Neuronal stem cell (in vitro differentiated cells): Measurements from ENCODE around the gene CD84.

Source experiments
- DNase-seq: peaks from one replicate; pipeline ENCODE4 v3.0.0-alpha.2; 2013; ENCODE audit warnings: low spot score
- H2AFZ ChIP-seq: one replicate; pipeline ENCODE4 v1.6.1; 2013; ENCODE audit warnings: mild to moderate bottlenecking, low read length, inconsistent platforms
- H2AK5ac ChIP-seq: 2 replicates; pipeline ENCODE4 v1.6.1; 2013; ENCODE audit warnings: low read depth, mild to moderate bottlenecking, inconsistent platforms, low read length, moderate library complexity, mixed read lengths
- H2BK120ac ChIP-seq: 2 replicates; pipeline ENCODE4 v1.6.1; 2013; ENCODE audit warnings: low read depth, mild to moderate bottlenecking, inconsistent platforms, low read length, moderate library complexity, mixed read lengths
- H2BK12ac ChIP-seq: one replicate; pipeline ENCODE4 v1.6.1; 2013; ENCODE audit warnings: low read length, inconsistent platforms
- H2BK15ac ChIP-seq: 2 replicates; pipeline ENCODE4 v1.6.1; 2013; ENCODE audit warnings: mild to moderate bottlenecking, low read length, inconsistent platforms, mixed read lengths
- H2BK5ac ChIP-seq: one replicate; pipeline ENCODE4 v1.6.1; 2013; ENCODE audit warnings: inconsistent platforms, mild to moderate bottlenecking, low read length, moderate library complexity
- H3K14ac ChIP-seq: one replicate; pipeline ENCODE4 v1.6.1; 2013; ENCODE audit warnings: low read length, inconsistent platforms
- H3K18ac ChIP-seq: 2 replicates; pipeline ENCODE4 v1.6.1; 2013; ENCODE audit warnings: low read length, inconsistent platforms
- H3K23ac ChIP-seq: 2 replicates; pipeline ENCODE4 v1.6.1; 2013; ENCODE audit warnings: low read depth, mild to moderate bottlenecking, mixed read lengths, low read length, inconsistent platforms; ENCODE audit not compliant: poor library complexity
- H3K27ac ChIP-seq: replicated peaks from 3 replicates; pipeline ENCODE4 v1.5.1; 2013; ENCODE audit warnings: low read length, inconsistent platforms
- H3K27me3 ChIP-seq, 3 experiments: 2 replicates each; pipeline ENCODE4 v1.6.1; 2013; ENCODE audit warnings: low read length in 3 of 3, mild to moderate bottlenecking in 2 of 3, inconsistent platforms in 1 of 3, low read depth in 1 of 3, mixed read lengths in 1 of 3, moderate library complexity in 1 of 3; ENCODE audit not compliant: control insufficient read depth in 3 of 3, insufficient read depth in 3 of 3
- H3K36me3 ChIP-seq, 2 donors: replicated peaks in 1 of 2; 2 replicates each; pipeline ENCODE4 v1.6.1; 2013; ENCODE audit warnings: low read length in 2 of 2; ENCODE audit not compliant: control insufficient read depth in 2 of 2, insufficient read depth in 2 of 2
- H3K4ac ChIP-seq: 2 replicates; pipeline ENCODE4 v1.6.1; 2013; ENCODE audit warnings: inconsistent platforms, mild to moderate bottlenecking, low read length, moderate library complexity
- H3K4me1 ChIP-seq, 2 donors: 1 replicate in 1 of 2; 2 replicates in 1 of 2; pipeline ENCODE4 v1.6.1; 2013; ENCODE audit warnings: low read length in 2 of 2, low read depth in 1 of 2; ENCODE audit not compliant: control insufficient read depth in 2 of 2, insufficient read depth in 1 of 2
- H3K4me2 ChIP-seq: one replicate; pipeline ENCODE4 v1.6.1; 2013; ENCODE audit warnings: mild to moderate bottlenecking, low read length, inconsistent platforms; ENCODE audit not compliant: insufficient read depth, poor library complexity, severe bottlenecking
- H3K4me3 ChIP-seq, 2 donors: 2 replicates each; pipeline ENCODE4 v1.5.1; 2013; ENCODE audit warnings: low read length in 2 of 2, mild to moderate bottlenecking in 2 of 2, inconsistent platforms in 1 of 2, moderate library complexity in 1 of 2
- H3K79me1 ChIP-seq: one replicate; pipeline ENCODE4 v1.6.1; 2013; ENCODE audit warnings: low read depth, mild to moderate bottlenecking, inconsistent platforms, low read length, moderate library complexity
- H3K9ac ChIP-seq: one replicate; pipeline ENCODE4 v1.6.1; 2013; ENCODE audit warnings: mild to moderate bottlenecking, low read depth, low read length, inconsistent platforms; ENCODE audit not compliant: poor library complexity
- H3K9me3 ChIP-seq, 2 donors: replicated peaks in 1 of 2; 2 replicates each; pipeline versions ENCODE3 to v1.6.1; 2013; ENCODE audit warnings: low read length in 2 of 2, mild to moderate bottlenecking in 2 of 2, inconsistent platforms in 1 of 2, low read depth in 1 of 2, mixed read lengths in 1 of 2, moderate library complexity in 1 of 2; ENCODE audit not compliant: control insufficient read depth in 2 of 2, insufficient read depth in 1 of 2
- H4K8ac ChIP-seq: one replicate; pipeline ENCODE4 v1.6.1; 2013; ENCODE audit warnings: low read depth, mild to moderate bottlenecking, inconsistent platforms, low read length, moderate library complexity
- H4K91ac ChIP-seq: one replicate; pipeline ENCODE4 v1.6.1; 2013; ENCODE audit warnings: low read length, low read depth, mild to moderate bottlenecking, inconsistent platforms; ENCODE audit not compliant: poor library complexity
- WGBS, 2 donors: extraction: QIAGEN DNeasy Blood & Tissue Kit; methylation state at CpG; one replicate each; pipeline ENCODE4 v1.1.7; 2013; ENCODE audit warnings: missing lambda C conversion rate in 2 of 2, mixed read lengths in 1 of 2; ENCODE audit not compliant: insufficient read length in 2 of 2, insufficient replicate concordance in 1 of 2; ENCODE audit errors: extremely low coverage in 2 of 2; 5-methylcytosine and 5-hydroxymethylcytosine counted together

Gene CD84

DNA sequence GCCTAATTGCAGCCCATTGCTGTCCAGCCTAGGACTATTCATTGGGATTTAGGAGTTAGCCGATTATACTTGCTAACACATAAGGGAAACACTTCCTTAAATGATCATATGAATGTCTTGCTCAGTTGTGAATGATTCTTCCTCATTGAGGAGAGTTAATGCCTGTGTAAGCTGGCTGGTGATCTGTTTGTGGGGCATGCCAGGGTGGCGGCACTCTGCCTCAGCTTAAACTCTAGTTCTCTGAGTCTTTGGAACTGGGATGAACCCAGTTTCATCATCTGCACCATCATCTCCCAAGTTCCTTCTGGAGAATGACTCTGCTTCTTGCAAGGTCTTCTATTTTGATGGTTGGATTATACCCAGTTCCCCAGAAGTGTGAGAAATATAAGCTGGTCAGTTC lies 32.4 kb downstream of the CD84 start:
- WGBS, 2 donors = no CpG with 5 or more reads among the region's 2 CpGs
- no peak overlapping the region for H3K9ac ChIP-seq
- no peak overlapping the region for H3K18ac ChIP-seq
- H3K27ac ChIP-seq = no peak overlapping the region
- no peak overlapping the region for H2AK5ac ChIP-seq
- no peaks in the 10 kb centered on the region for H3K9me3 ChIP-seq
- H2BK120ac ChIP-seq = no peak overlapping the region
- no peak overlapping the region for H3K4ac ChIP-seq
- no peak overlapping the region for H2AFZ ChIP-seq
- H2BK5ac ChIP-seq = no peak overlapping the region
- H3K4me3 ChIP-seq = no peak overlapping the region
- no peak overlapping the region for H3K4me2 ChIP-seq
- H3K14ac ChIP-seq = no peak overlapping the region
- H3K4me1 ChIP-seq = no peaks in the 10 kb centered on the region
- no peak overlapping the region for H4K91ac ChIP-seq
- no peak overlapping the region for H4K8ac ChIP-seq
- no peak overlapping the region for H2BK12ac ChIP-seq
- H3K79me1 ChIP-seq = no peaks in the 10 kb centered on the region
- H3K23ac ChIP-seq = no peak overlapping the region
- no peak overlapping the region for H2BK15ac ChIP-seq
- H3K27me3 ChIP-seq = no peaks in the 10 kb centered on the region
- no peak for DNase-seq
- no peaks in the 10 kb centered on the region for H3K36me3 ChIP-seq

DNA sequence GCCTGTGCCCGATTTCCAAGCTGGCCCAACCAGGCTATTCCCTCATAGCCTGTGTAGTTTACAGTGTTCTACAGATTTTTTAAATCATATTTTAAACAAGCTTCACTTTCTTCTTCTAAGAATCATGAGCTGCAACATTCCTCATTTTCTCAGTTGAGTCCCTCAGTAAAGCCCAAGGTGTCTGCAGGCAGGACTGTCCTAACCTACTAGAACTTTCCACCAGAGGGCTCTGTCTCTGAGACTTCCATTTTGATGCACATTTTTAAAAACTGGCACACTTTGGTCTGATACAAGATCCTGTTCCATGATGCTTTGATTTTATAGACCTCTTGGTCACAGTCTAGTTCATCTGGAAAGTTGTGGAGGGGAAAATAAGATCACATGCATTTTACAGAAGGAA lies 34.6 kb downstream of the CD84 start:
- H2BK12ac ChIP-seq = no peak overlapping the region
- H3K18ac ChIP-seq = no peak overlapping the region
- no peak overlapping the region for H3K9ac ChIP-seq
- DNase-seq = no peak
- no CpG with 5 or more reads among the region's 1 CpG for WGBS, 2 donors
- H3K4me3 ChIP-seq = no peak overlapping the region
- no peaks in the 10 kb centered on the region for H3K36me3 ChIP-seq
- H3K79me1 ChIP-seq = no peaks in the 10 kb centered on the region
- H3K9me3 ChIP-seq = no peaks in the 10 kb centered on the region
- H2AFZ ChIP-seq = no peak overlapping the region
- H4K8ac ChIP-seq = no peak overlapping the region
- H4K91ac ChIP-seq = no peak overlapping the region
- H2BK5ac ChIP-seq = no peak overlapping the region
- no peak overlapping the region for H3K23ac ChIP-seq
- no peaks in the 10 kb centered on the region for H3K4me1 ChIP-seq
- no peaks in the 10 kb centered on the region for H3K27me3 ChIP-seq
- H3K27ac ChIP-seq = no peak overlapping the region
- no peak overlapping the region for H2AK5ac ChIP-seq
- H3K4me2 ChIP-seq = no peak overlapping the region
- H2BK15ac ChIP-seq = no peak overlapping the region
- H3K4ac ChIP-seq = no peak overlapping the region
- no peak overlapping the region for H2BK120ac ChIP-seq
- H3K14ac ChIP-seq = no peak overlapping the region

DNA sequence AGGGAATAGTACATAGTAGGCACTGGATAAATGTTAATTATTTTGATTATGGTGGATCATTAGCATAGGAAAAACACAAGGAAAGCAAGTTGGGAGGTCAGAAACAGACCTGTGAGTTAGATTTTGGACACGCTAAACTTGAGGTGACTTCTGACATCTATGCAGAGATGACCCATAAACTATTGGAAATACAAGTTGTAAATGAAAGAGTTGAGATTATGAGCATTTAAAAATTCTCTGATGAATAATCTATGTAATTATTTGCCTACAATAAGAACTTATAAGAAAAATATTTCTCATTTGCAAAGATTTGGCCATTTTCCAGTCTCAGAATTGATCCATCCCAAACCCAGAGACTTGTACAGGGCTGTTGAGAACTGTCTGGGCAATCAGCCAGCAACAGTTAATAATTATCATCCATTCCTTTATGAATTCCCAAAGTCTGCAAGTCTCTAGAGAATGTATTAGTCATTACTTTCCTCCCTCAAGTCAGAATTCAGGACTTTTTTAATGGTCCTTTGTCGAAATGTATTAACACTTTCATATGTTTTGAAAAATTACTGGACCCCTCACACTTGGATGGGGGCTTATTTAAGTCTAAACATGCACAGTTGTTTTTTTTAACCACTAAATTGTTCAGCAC lies 36.9 kb downstream of the CD84 start:
- Histone ChIP-seq H2BK5ac (no peak overlapping the region), H3K14ac (no peak overlapping the region), H2BK12ac (no peak overlapping the region), H2AFZ (no peak overlapping the region), H3K23ac (no peak overlapping the region), H3K4me3 (no peak overlapping the region), H3K9me3 (no peaks in the 10 kb centered on the region), H3K18ac (no peak overlapping the region), H2BK15ac (no peak overlapping the region), H4K8ac (no peak overlapping the region), H3K79me1 (no peaks in the 10 kb centered on the region), H3K4me1 (no peaks in the 10 kb centered on the region), H3K4ac (no peak overlapping the region), H3K27ac (no peak overlapping the region), H2BK120ac (no peak overlapping the region), H3K36me3 (no peaks in the 10 kb centered on the region), H3K4me2 (no peak overlapping the region), H3K9ac (no peak overlapping the region), H4K91ac (no peak overlapping the region), H3K27me3 (no peaks in the 10 kb centered on the region), H2AK5ac (no peak overlapping the region)
- WGBS, 2 donors = no CpG with 5 or more reads among the region's 2 CpGs
- DNase-seq = no peak

DNA sequence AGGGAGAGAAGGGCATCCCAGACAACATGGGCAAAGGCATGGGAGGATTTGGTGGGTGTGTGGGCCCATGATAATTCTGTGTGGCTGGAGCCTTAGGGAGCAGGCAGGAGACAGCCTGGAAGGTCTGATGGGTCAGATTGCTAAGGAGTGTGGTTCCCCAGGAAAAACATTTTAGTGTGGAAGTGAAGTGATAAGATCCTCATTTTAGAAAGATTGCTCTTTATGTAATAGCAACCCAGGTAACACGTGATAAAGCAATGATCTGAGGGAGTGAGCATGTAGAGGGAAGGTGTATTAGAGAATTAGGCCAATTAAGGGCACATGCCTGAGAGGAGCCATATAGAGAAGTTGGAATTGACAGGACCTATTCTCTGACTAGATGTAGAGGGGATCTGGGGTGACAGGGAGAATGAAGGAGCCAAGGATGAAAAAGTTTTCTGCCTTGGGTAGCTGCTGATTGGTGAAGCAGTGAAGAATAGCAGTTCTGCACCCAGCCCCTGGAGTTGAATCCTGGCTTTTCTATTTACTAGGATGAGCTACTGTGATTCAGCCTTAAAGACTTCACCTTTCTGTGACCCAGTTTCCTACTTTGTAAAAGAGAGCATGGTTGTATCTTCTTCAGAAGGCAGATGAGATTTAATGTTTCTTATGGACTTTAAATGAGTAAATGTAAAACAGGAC lies 37.5 kb downstream of the CD84 start:
- H3K4ac ChIP-seq = no peak overlapping the region
- H2BK12ac ChIP-seq = no peak overlapping the region
- no peak overlapping the region for H3K14ac ChIP-seq
- no peak overlapping the region for H3K4me2 ChIP-seq
- H2BK5ac ChIP-seq = no peak overlapping the region
- no peak overlapping the region for H4K8ac ChIP-seq
- H3K9ac ChIP-seq = no peak overlapping the region
- no peak overlapping the region for H3K27ac ChIP-seq
- H3K79me1 ChIP-seq = no peaks in the 10 kb centered on the region
- no peak overlapping the region for H3K23ac ChIP-seq
- no peak overlapping the region for H2AFZ ChIP-seq
- H2AK5ac ChIP-seq = no peak overlapping the region
- no CpG with 5 or more reads among the region's 1 CpG for WGBS, 2 donors
- H3K18ac ChIP-seq = no peak overlapping the region
- no peak overlapping the region for H3K4me3 ChIP-seq
- H2BK15ac ChIP-seq = no peak overlapping the region
- H4K91ac ChIP-seq = no peak overlapping the region
- H3K9me3 ChIP-seq = peaks cover 0 to 2% of the 10 kb centered on the region in 2 donors
- no peaks in the 10 kb centered on the region for H3K4me1 ChIP-seq
- no peak for DNase-seq
- H3K36me3 ChIP-seq = no peaks in the 10 kb centered on the region
- no peaks in the 10 kb centered on the region for H3K27me3 ChIP-seq
- no peak overlapping the region for H2BK120ac ChIP-seq
